Measurements from ENCODE around the gene PDE4D.
"Not testable (repeated sequence)": the region's sequence is repeated elsewhere in the genome, so short reads cannot be mapped to it uniquely, and the experiment has no call there.

The PDE4D gene

DNA sequence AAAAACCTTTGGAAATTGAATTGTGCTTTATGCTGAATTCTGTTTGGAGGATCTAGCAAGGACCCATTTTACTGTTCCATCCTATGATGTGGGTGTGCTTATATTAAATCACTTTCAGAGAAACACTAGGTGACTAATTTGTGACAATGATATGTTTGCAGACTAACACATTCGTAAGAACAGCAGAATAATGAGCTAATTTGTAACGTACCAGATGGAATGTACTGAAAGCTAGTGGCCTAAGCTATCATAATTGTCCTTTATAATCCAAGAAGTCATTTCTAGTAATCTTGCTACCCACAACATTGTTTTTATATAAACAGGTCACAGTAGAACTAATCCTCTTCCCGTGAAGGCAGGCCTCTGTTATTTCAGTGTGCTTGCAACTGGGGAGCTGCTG lies 292.5 kb downstream of the PDE4D start:
- DNase-seq = no peak

- DNase-seq = no peak
Observed at GRCh38 chr5:59600153-59600552, 293.4 kb downstream of the PDE4D start.

GRCh38 chr5:59599729-59600128 lies 293.8 kb downstream of the PDE4D start:
- no peak for DNase-seq

DNA sequence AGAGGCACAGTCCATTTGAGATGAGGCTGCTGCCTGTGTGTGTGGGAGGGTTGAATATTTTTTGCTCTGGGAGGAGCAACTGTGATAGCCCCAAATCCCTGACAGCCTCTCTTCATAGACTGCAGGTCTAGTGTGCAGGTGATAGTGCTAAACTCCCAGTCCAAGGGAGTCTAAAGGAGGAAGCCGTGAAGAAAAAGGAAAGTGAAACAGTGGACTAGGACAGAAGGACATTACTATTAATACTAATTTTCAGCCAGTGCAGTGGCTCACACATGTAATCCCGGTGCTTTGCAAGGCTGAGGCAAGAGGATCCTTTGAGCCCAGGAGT lies 295.0 kb downstream of the PDE4D start:
- no peak for DNase-seq

GRCh38 chr5:59597690-59598546 lies 295.6 kb downstream of the PDE4D start:
- no peak for DNase-seq

DNA sequence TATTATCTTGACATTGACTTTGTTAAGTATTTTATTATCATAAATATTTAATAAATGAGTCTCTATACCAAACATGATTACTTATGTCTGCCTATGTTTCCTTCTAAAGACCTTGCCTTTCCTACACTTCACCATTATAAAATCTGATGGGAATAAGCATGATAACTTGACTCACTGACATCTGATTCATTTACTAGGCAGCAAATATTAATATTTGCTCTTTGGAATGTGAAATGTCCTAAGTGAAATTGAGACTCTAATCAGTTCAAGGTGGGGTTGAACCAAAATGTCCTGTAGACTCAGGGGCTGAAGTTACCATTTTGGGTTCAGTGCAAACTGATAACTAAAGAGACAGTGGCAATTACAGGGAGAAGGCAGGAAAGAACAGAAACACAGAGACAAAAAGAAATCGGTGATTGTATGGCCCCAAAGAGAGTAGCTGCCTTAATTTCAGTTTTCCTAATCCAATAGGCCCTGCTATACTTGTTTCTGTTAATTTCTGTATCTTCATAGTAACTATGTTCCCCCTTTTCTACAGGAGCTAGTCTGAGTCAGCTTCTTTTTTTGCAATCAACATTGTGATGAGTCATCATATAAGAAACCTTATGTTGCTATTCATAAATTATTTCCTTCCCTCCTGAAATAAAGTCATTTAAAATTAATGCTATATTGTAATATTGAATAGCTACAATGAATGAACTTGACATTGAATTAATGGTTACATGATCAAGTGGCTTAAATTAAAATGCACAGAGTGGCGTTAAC lies 296.8 kb downstream of the PDE4D start:
- DNase-seq = no peak

DNA sequence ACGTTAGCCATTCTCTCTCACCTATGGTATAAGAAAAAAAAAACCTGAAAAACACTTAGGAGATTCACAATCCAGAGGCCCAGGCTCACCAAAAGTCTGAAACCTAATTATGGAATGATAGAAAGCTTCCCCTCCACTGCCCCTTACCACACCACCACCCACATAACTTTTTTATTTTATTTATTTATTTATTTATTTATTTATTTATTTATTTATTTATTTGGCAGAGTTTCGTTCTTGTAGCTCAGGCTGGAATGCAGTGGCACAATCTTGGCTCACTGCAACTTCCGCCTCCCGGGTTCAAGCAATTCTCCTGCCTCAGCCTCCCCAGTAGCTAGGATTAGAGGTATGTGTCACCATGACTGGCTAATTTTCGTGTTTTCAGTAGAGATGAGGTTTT lies 299.4 kb downstream of the PDE4D start:
- DNase-seq = not testable (repeated sequence)

DNA sequence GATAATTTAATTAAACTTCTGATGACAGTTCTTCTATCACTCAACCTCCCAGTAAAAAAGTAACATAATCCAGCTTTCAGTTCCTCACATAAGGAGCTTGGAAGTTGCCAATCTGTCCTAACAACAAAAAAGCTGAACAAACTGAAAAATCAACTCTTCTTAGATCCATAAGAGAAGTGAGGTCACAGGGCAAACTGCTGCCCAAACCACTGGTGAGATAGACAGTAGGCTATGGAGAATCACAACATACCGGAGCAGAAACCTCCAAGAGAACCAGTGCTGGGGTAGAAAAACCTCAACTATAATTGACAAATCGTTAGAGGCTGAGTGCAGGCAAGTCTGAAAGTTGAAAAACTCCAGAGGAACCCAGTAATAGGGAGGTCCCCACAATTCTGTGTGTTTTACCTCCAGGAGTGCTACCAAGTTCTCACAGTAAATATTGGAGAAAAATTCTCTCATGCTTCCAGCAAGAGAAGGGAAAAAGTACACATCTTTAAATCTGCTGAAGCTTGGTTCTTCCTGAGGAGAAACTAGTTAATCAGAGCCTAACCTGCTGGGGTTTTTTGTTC lies 300.0 kb downstream of the PDE4D start:
- no peak for DNase-seq

DNA sequence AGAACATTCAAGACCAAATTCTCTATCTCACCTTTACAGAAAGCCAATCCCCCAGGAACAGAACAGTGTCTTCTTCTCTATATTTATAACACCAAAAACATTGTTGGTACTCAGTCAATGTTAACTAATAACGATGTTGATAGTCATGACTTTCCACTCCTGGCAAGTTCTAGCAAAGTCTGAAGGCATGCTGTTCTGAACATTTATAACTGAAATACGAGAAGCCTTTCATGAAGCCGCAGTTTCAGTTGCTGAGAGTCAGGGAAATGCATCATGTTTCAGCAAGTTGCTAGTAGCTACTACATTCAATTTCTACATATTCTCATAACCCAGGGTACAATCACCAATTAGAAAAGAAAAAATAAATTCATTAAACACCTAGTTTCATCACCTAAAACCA lies 301.4 kb downstream of the PDE4D start:
- DNase-seq = no peak

DNA sequence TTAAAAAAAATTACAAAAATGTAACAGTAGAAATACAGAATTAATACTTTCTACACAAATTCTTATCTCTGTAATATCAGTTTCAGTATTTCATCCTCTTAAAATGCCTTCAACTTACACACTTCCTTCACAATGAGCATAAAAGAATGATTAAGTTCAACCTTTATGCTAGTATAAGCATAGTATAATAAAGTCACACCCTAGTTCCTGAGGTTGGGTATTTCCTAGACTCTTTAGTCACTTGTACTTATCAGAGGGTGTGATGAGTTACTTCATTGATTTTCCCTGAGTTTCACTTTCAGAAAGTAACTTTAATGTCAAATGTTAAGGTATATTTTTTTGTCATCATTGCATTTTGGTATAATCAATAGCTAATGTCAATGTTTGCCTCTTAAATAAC lies 302.4 kb downstream of the PDE4D start:
- DNase-seq = no peak

DNA sequence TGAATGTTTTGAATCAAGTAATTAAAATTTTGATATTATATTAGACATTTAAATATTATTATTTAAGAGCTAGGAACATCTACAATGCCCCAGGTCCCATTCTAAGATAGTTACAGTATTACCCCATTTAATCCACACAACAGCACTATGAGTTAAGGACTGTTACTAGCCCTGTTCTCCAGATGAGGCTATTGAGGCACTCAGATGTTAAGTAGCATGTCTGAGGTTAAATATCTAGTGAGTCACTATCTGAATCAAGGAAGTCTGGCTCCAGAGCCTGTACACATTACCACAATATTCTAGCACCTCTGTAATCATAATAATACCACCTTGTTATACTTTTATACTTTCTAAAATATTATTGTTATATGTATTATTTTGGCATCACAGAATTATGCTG lies 304.6 kb downstream of the PDE4D start:
- no peak for DNase-seq

GRCh38 chr5:59587489-59588337 lies 305.8 kb downstream of the PDE4D start:
- DNase-seq = no peak

- no peak for DNase-seq
Observed at GRCh38 chr5:59586841-59587240, 306.7 kb downstream of the PDE4D start.

DNA sequence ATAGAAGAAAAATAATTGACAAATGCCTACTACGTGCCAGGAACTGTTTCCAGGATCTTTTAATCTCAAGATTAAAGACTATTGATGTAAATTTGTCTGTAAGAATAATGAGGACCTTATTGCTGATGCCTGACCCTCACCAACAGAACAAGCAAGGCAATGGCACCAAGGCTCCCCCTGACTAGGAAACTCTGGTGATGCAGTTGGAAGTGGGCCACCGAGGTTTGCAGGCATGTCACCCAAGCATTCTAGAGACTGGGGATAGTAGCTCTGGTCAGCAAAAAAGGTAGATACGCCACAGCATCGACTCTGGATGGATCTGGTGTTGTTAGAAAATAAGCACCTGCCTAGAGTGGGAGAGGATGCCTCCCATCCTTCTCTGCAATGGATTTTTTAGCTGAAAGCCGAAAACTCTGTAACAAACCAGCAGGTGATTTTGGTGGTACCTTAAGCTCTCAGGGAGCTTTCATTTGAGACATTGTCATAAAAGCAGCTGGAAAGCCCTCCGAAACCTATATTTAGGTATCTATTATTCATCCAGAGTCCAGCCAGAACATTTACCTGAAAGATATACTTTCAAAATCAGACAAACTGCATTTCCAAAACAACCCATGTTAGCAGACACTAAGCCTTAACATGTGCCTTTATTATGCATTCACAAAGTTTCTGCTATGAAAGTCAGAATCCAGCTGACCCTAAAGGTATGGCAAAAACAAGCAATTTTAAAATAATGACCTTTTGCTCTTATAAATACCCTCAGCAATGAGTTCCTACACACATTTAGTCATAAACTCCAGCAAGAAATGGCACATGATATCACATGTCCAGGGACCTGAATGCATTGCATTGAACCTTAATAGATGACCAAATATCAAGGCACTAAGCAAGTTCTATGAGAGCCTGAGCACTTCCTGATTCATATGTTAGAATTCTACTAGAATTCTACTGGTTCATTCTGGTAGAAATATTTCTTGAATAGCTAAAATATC lies 308.4 kb downstream of the PDE4D start:
- DNase-seq = no peak

- DNase-seq = no peak
Observed at GRCh38 chr5:59583810-59584562, 309.5 kb downstream of the PDE4D start.

GRCh38 chr5:59583151-59583809 lies 310.2 kb downstream of the PDE4D start:
- DNase-seq = no peak

DNA sequence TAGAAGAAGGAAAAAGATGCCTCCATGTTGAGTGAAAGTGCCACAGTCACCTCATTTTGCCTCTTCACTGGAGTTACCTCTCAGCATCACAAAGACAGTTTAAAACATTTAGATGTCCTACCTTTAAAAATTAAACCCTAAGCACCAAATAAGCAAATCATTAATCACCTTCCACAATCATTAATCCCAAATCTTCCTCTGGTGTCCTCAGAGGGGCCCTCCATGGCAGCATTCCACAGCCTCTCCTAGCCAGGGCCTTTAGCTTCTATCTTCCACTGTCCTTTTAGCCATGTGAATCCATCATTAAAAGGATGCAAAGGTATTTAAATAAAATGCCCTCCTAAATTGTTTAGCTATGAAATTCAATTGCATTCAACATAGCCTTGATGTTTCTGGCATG lies 310.8 kb downstream of the PDE4D start:
- no peak for DNase-seq

- DNase-seq = no peak
Observed at GRCh38 chr5:59579824-59580167, 313.7 kb downstream of the PDE4D start.

DNA sequence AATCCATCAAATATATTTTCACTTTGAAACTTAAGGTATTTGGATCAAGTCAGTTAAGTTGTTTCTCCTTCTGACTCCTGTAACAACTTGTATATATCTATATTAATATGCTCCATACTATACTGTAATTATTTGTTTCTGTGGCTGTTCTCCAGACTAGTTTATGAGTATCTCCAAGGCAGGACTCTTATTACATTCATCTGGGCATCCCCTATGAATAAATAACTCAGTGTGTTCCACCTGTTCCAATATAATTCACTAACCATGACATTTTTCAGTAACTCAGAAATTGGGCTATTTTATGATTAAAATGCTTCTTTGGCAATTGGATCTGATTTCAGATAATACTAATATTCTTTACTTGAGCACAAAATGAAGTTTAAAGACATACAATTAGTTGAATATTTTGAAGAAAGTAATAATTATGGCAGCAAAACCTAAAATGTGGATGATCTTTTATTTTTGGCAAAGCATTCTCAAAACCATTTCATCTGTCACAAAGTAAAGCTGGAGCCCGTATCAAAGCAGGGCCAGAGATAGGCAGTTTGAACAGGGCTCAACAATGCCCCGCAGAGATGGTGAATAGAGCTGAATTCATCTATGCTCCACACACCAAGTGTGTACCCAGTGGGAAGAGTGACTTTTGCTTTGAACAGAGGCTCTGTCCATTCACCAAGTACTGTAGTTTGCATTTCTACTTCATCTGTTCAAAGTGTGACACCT lies 314.3 kb downstream of the PDE4D start:
- no peak for DNase-seq

GRCh38 chr5:59577485-59577884 lies 316.0 kb downstream of the PDE4D start:
- no peak for DNase-seq

All from activated CD4-positive, alpha-beta T cell treated with anti-CD3 and anti-CD28 coated beads for 48 hours (primary cell).